ENCODE results near the gene TAL2.
A peak's percentile ranks its signal among the peaks of the same experiment; 100 is the strongest.

The TAL2 gene

GRCh38 chr9:105656131-105656921 lies 5.9 kb upstream of the TAL2 start:
- Mint-ChIP-seq H3K27me3 (peaks cover 51% of the 10 kb centered on the region), H3K27ac (ENCODE audit: low read depth) (no peak overlapping the region)

GRCh38 chr9:105658351-105658750 lies 3.9 kb upstream of the TAL2 start:
- DNase-seq (ENCODE audit: low spot score in 2 of 2): no peak
- Mint-ChIP-seq H3K4me1 (peaks cover 6% of the 10 kb centered on the region), H3K4me3 (no peak overlapping the region), H3K9me3 (no peaks in the 10 kb centered on the region), H3K27me3 (peaks cover 51% of the 10 kb centered on the region), H3K27ac (ENCODE audit: low read depth) (no peak overlapping the region), H3K36me3 (ENCODE audit: insufficient read depth) (no peaks in the 10 kb centered on the region)
- no peak for ATAC-seq (replicated peaks; ENCODE audit: extremely low read depth, poor library complexity, severe bottlenecking)

More at GRCh38 chr9:105656131-105656921, 5.9 kb upstream of the TAL2 start:
- peak overlapping the region; percentile 50 for H3K4me3 Mint-ChIP-seq
- no peak for ATAC-seq (replicated peaks; ENCODE audit: extremely low read depth, poor library complexity, severe bottlenecking)
- H3K9me3 Mint-ChIP-seq: no peaks in the 10 kb centered on the region
- H3K4me1 Mint-ChIP-seq: peaks cover 6% of the 10 kb centered on the region
- DNase-seq (ENCODE audit: low spot score in 2 of 2): no peak
- H3K36me3 Mint-ChIP-seq (ENCODE audit: insufficient read depth): no peaks in the 10 kb centered on the region

GRCh38 chr9:105661011-105661410 lies 1.2 kb upstream of the TAL2 start:
- ATAC-seq (replicated peaks; ENCODE audit: extremely low read depth, poor library complexity, severe bottlenecking): no peak
- Mint-ChIP-seq H3K4me3 (no peak overlapping the region), H3K27ac (ENCODE audit: low read depth) (no peak overlapping the region), H3K36me3 (ENCODE audit: insufficient read depth) (no peaks in the 10 kb centered on the region), H3K27me3 (peaks cover 34% of the 10 kb centered on the region), H3K9me3 (no peaks in the 10 kb centered on the region), H3K4me1 (peaks cover 6% of the 10 kb centered on the region)
- DNase-seq (ENCODE audit: low spot score in 2 of 2): no peak

GRCh38 chr9:105663914-105664313 lies 1.7 kb downstream of the TAL2 start:
- no peak for DNase-seq (ENCODE audit: low spot score in 2 of 2)
- Mint-ChIP-seq H3K36me3 (ENCODE audit: insufficient read depth) (no peaks in the 10 kb centered on the region), H3K9me3 (no peaks in the 10 kb centered on the region), H3K27ac (ENCODE audit: low read depth) (no peak overlapping the region), H3K4me3 (no peak overlapping the region), H3K27me3 (peaks cover 21% of the 10 kb centered on the region), H3K4me1 (no peaks in the 10 kb centered on the region)
- no peak for ATAC-seq (replicated peaks; ENCODE audit: extremely low read depth, poor library complexity, severe bottlenecking)

- DNase-seq (ENCODE audit: low spot score in 2 of 2) (no peak), ATAC-seq (replicated peaks; ENCODE audit: extremely low read depth, poor library complexity, severe bottlenecking) (no peak)
- peaks cover 29% of the 10 kb centered on the region for H3K27me3 Mint-ChIP-seq
- H3K27ac Mint-ChIP-seq (ENCODE audit: low read depth): no peak overlapping the region
- no peaks in the 10 kb centered on the region for H3K4me1 Mint-ChIP-seq
- no peaks in the 10 kb centered on the region for H3K36me3 Mint-ChIP-seq (ENCODE audit: insufficient read depth)
- no peak overlapping the region for H3K4me3 Mint-ChIP-seq
- H3K9me3 Mint-ChIP-seq: no peaks in the 10 kb centered on the region
Measured at GRCh38 chr9:105667867-105668266, 5.6 kb downstream of the TAL2 start.

- no peaks in the 10 kb centered on the region for H3K9me3 Mint-ChIP-seq
Measured at GRCh38 chr9:105670315-105670714, 8.1 kb downstream of the TAL2 start.

GRCh38 chr9:105670775-105671174 lies 8.5 kb downstream of the TAL2 start:
- Mint-ChIP-seq H3K27me3 (peaks cover 29% of the 10 kb centered on the region), H3K9me3 (no peaks in the 10 kb centered on the region), H3K27ac (ENCODE audit: low read depth) (no peak overlapping the region), H3K36me3 (ENCODE audit: insufficient read depth) (no peaks in the 10 kb centered on the region), H3K4me1 (no peaks in the 10 kb centered on the region), H3K4me3 (no peak overlapping the region)
- DNase-seq (ENCODE audit: low spot score in 2 of 2) (no peak), ATAC-seq (replicated peaks; ENCODE audit: extremely low read depth, poor library complexity, severe bottlenecking) (no peak)

More at GRCh38 chr9:105670315-105670714, 8.1 kb downstream of the TAL2 start:
- Mint-ChIP-seq H3K4me3 (no peak overlapping the region), H3K27ac (ENCODE audit: low read depth) (no peak overlapping the region), H3K36me3 (ENCODE audit: insufficient read depth) (no peaks in the 10 kb centered on the region), H3K4me1 (no peaks in the 10 kb centered on the region), H3K27me3 (peaks cover 29% of the 10 kb centered on the region)
- ATAC-seq (replicated peaks; ENCODE audit: extremely low read depth, poor library complexity, severe bottlenecking): no peak
- no peak for DNase-seq (ENCODE audit: low spot score in 2 of 2)

GRCh38 chr9:105672711-105673234 lies 10.5 kb downstream of the TAL2 start:
- H3K27ac Mint-ChIP-seq (ENCODE audit: low read depth): no peak overlapping the region
- ATAC-seq (replicated peaks; ENCODE audit: extremely low read depth, poor library complexity, severe bottlenecking): no peak

GRCh38 chr9:105673850-105674387 lies 11.7 kb downstream of the TAL2 start:
- peaks cover 16% of the 10 kb centered on the region for H3K27me3 Mint-ChIP-seq
- DNase-seq (ENCODE audit: low spot score in 2 of 2): no peak
- H3K4me3 Mint-ChIP-seq: no peak overlapping the region
- ATAC-seq (replicated peaks; ENCODE audit: extremely low read depth, poor library complexity, severe bottlenecking): no peak
- H3K27ac Mint-ChIP-seq (ENCODE audit: low read depth): no peak overlapping the region
- no peaks in the 10 kb centered on the region for H3K9me3 Mint-ChIP-seq
- no peaks in the 10 kb centered on the region for H3K4me1 Mint-ChIP-seq
- H3K36me3 Mint-ChIP-seq (ENCODE audit: insufficient read depth): no peaks in the 10 kb centered on the region

More at GRCh38 chr9:105672711-105673234, 10.5 kb downstream of the TAL2 start:
- Mint-ChIP-seq H3K4me1 (no peaks in the 10 kb centered on the region), H3K4me3 (no peak overlapping the region), H3K9me3 (no peaks in the 10 kb centered on the region), H3K36me3 (ENCODE audit: insufficient read depth) (no peaks in the 10 kb centered on the region), H3K27me3 (peaks cover 20% of the 10 kb centered on the region)
- no peak for DNase-seq (ENCODE audit: low spot score in 2 of 2)

GRCh38 chr9:105676351-105676923 lies 14.2 kb downstream of the TAL2 start:
- Mint-ChIP-seq H3K27ac (ENCODE audit: low read depth) (no peak overlapping the region), H3K4me1 (no peaks in the 10 kb centered on the region), H3K9me3 (no peaks in the 10 kb centered on the region), H3K27me3 (no peaks in the 10 kb centered on the region), H3K36me3 (ENCODE audit: insufficient read depth) (peaks cover 2% of the 10 kb centered on the region), H3K4me3 (no peak overlapping the region)
- DNase-seq (ENCODE audit: low spot score in 2 of 2) (no peak), ATAC-seq (replicated peaks; ENCODE audit: extremely low read depth, poor library complexity, severe bottlenecking) (no peak)

- H3K27ac Mint-ChIP-seq (ENCODE audit: low read depth): no peak overlapping the region
- H3K4me1 Mint-ChIP-seq: no peaks in the 10 kb centered on the region
- no peak overlapping the region for H3K4me3 Mint-ChIP-seq
- no peaks in the 10 kb centered on the region for H3K9me3 Mint-ChIP-seq
- ATAC-seq (replicated peaks; ENCODE audit: extremely low read depth, poor library complexity, severe bottlenecking): no peak
- H3K27me3 Mint-ChIP-seq: no peaks in the 10 kb centered on the region
- peaks cover 2% of the 10 kb centered on the region for H3K36me3 Mint-ChIP-seq (ENCODE audit: insufficient read depth)
- no peak for DNase-seq (ENCODE audit: low spot score in 2 of 2)
Measured at GRCh38 chr9:105678163-105678562, 15.9 kb downstream of the TAL2 start.

GRCh38 chr9:105678781-105679180 lies 16.5 kb downstream of the TAL2 start:
- H3K27me3 Mint-ChIP-seq: peaks cover 5% of the 10 kb centered on the region
- no peaks in the 10 kb centered on the region for H3K4me1 Mint-ChIP-seq
- peaks cover 2% of the 10 kb centered on the region for H3K36me3 Mint-ChIP-seq (ENCODE audit: insufficient read depth)
- ATAC-seq (replicated peaks; ENCODE audit: extremely low read depth, poor library complexity, severe bottlenecking) (no peak), DNase-seq (ENCODE audit: low spot score in 2 of 2) (no peak)
- H3K27ac Mint-ChIP-seq (ENCODE audit: low read depth): no peak overlapping the region
- H3K4me3 Mint-ChIP-seq: no peak overlapping the region
- H3K9me3 Mint-ChIP-seq: no peaks in the 10 kb centered on the region
